KMS-11 (cell line): ENCODE measurements around the gene GLP1R.

Experiments
- H2AFZ ChIP-seq: fragments of 200-600 bp; sonication (generic); 2 replicates; pipeline ENCODE4 v1.6.1; 2016; ENCODE audit warnings: antibody characterized with exemption, mixed run types, low read depth
- H3K27ac ChIP-seq: fragments of 200-600 bp; sonication (generic); 2 replicates; pipeline ENCODE4 v1.6.1; 2016; ENCODE audit warnings: mild to moderate bottlenecking, mixed run types
- H3K27me3 ChIP-seq: fragments of 200-600 bp; sonication (generic); 2 replicates; pipeline ENCODE4 v1.6.1; 2017; ENCODE audit warnings: mild to moderate bottlenecking, low read depth, mixed run types, moderate library complexity; ENCODE audit not compliant: insufficient read depth
- H3K36me3 ChIP-seq: fragments of 200-600 bp; sonication (generic); 2 replicates; pipeline ENCODE4 v1.6.1; 2017; ENCODE audit warnings: mild to moderate bottlenecking, mixed run types; ENCODE audit not compliant: insufficient read depth
- H3K4me1 ChIP-seq: fragments of 200-600 bp; sonication (generic); 2 replicates; pipeline ENCODE4 v1.6.1; 2016; ENCODE audit warnings: mild to moderate bottlenecking, low read depth, mixed run types; ENCODE audit not compliant: poor library complexity, severe bottlenecking
- H3K4me2 ChIP-seq: fragments of 200-600 bp; sonication (generic); 2 replicates; pipeline ENCODE4 v1.7.0; 2016; ENCODE audit warnings: mild to moderate bottlenecking, mixed run types
- H3K4me3 ChIP-seq: fragments of 200-600 bp; sonication (generic); IDR thresholded peaks from 2 replicates; pipeline ENCODE4 v1.6.1; 2017; ENCODE audit warnings: low read depth, low read length, mixed read lengths; ENCODE audit not compliant: insufficient read depth
- H3K79me2 ChIP-seq: fragments of 200-600 bp; sonication (generic); 2 replicates; pipeline ENCODE4 v1.6.1; 2016; ENCODE audit warnings: low read depth, mixed run types; ENCODE audit not compliant: insufficient read depth
- H3K9ac ChIP-seq: fragments of 200-600 bp; sonication (generic); 2 replicates; pipeline ENCODE4 v1.6.1; 2016; ENCODE audit warnings: mild to moderate bottlenecking, mixed run types
- H4K20me1 ChIP-seq: fragments of 200-600 bp; sonication (generic); 2 replicates; pipeline ENCODE4 v1.6.1; 2016; ENCODE audit warnings: mild to moderate bottlenecking, mixed run types; ENCODE audit not compliant: insufficient read depth
- CTCF ChIP-seq: fragments of 200-600 bp; sonication (generic); conservative IDR thresholded peaks from 2 replicates; pipeline ENCODE4 v1.6.1; 2017; ENCODE audit warnings: low read depth, mild to moderate bottlenecking, antibody characterized with exemption, low read length, moderate library complexity, mixed read lengths

The GLP1R gene

DNA sequence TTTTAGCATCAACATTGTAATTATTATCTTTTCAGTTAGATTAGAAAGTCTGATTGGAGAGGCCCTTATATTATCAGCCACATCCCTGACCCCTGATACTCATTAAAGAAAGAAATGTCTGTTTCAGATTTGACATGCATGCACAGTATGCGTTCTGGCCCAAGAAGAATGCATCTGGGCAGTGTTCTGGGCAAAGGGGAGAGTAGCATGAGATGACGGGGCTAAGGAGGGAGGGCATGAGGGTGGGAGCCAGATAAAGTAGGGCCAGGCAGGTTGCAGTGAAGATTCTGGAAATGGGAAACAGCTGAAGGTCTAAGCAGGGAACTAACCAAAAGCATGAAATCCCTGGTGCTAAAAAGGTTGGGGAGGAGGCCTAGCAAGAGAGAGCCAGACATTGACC is 59.1 kb downstream of the GLP1R start:
- Histone ChIP-seq H3K36me3 (no peaks in the 10 kb centered on the region), H3K9ac (no peak overlapping the region), H3K27ac (no peak overlapping the region), H3K4me3 (no peak overlapping the region), H4K20me1 (no peaks in the 10 kb centered on the region), H3K4me1 (no peaks in the 10 kb centered on the region), H3K4me2 (no peak overlapping the region), H3K27me3 (no peaks in the 10 kb centered on the region), H3K79me2 (no peaks in the 10 kb centered on the region), H2AFZ (no peak overlapping the region)
- TF ChIP-seq CTCF: no peak

- Histone ChIP-seq H3K4me3 (no peak overlapping the region), H3K36me3 (no peaks in the 10 kb centered on the region), H3K4me1 (peaks cover 2% of the 10 kb centered on the region), H4K20me1 (no peaks in the 10 kb centered on the region), H3K27me3 (no peaks in the 10 kb centered on the region), H3K27ac (no peak overlapping the region), H3K4me2 (no peak overlapping the region), H3K9ac (no peak overlapping the region), H2AFZ (no peak overlapping the region), H3K79me2 (no peaks in the 10 kb centered on the region)
- no peak for TF ChIP-seq CTCF
Observed at GRCh38 chr6:39108041-39108839, 59.7 kb downstream of the GLP1R start.

DNA sequence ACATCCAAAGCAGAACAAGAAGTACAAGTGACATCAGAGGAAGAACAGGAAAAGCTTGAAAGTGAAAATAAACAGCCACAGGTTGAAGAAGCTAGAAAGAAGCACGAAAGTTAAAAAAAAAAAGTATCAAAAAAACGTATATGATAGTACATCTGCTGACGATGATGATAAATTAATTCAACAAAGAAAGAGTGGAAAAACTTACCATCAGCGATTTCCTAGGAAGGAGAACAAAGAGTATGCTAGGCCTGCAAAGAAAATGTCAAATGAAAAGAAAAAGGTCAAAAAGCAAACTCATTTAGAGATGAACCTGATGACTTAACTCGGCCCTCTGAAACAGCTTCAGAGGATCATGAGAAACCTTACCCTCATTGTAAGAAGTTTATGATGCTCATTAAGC is 62.7 kb downstream of the GLP1R start:
- Histone ChIP-seq H3K36me3 (no peaks in the 10 kb centered on the region), H3K4me3 (no peak overlapping the region), H3K27me3 (no peaks in the 10 kb centered on the region), H2AFZ (no peak overlapping the region), H3K27ac (no peak overlapping the region), H3K4me1 (peaks cover 15% of the 10 kb centered on the region), H4K20me1 (no peaks in the 10 kb centered on the region), H3K9ac (no peak overlapping the region), H3K4me2 (no peak overlapping the region), H3K79me2 (no peaks in the 10 kb centered on the region)
- no peak for TF ChIP-seq CTCF

DNA sequence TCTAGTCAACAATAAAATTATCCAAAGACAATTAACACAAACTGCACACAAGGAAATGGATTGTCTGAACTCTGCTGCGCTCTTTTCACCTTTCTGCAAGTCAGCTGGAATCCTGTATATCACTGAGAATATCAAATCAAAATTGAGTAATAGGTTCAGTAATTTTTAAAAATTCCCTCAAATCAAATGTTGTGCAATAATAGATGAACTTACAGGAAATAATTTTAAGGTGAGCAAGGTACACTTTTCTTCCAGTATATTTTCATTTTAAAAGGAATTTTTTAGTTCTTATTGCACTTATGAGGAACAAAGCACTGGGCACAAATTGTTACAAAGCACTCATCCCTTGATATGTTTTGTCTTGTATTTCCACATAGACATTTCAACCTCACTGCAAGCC is 65.2 kb downstream of the GLP1R start:
- Histone ChIP-seq H3K4me3 (peak overlapping the region; percentile 42), H4K20me1 (no peaks in the 10 kb centered on the region), H3K4me1 (peaks cover 15% of the 10 kb centered on the region), H2AFZ (peak overlapping the region; percentile 99), H3K9ac (no peak overlapping the region), H3K36me3 (no peaks in the 10 kb centered on the region), H3K4me2 (peak overlapping the region; percentile 73), H3K79me2 (no peaks in the 10 kb centered on the region), H3K27me3 (no peaks in the 10 kb centered on the region), H3K27ac (no peak overlapping the region; the same call in 1 of the 2 replicates)
- TF ChIP-seq CTCF: no peak
